GM12878 (cell line): Measurements from ENCODE around the gene SCLY. TPM values are rescaled to one million over a fixed set of nuclear protein-coding genes. Genes with fewer than 3 reads are reported as not detected.

Experiments
- CHD2 ChIP-seq: IDR thresholded peaks from 2 replicates; pipeline ENCODE4 v1.6.1; 2011; ENCODE audit warnings: low read depth, low read length, improper control_type of control experiment, borderline replicate concordance
- HCFC1 ChIP-seq: fragments of 150-350 bp; IDR thresholded peaks from 2 replicates; pipeline ENCODE4 v1.6.1; 2014; ENCODE audit warnings: low read length
- SUPT20H ChIP-seq: IDR thresholded peaks from 2 replicates; pipeline ENCODE4 v1.6.1; 2011; ENCODE audit warnings: low read depth, mild to moderate bottlenecking, low read length, moderate library complexity, borderline replicate concordance; ENCODE audit not compliant: control insufficient read depth
- TCF7 ChIP-seq: IDR thresholded peaks from 2 replicates; pipeline ENCODE4 v1.6.1; 2014; ENCODE audit warnings: antibody characterized with exemption, borderline replicate concordance
- polyA plus RNA-seq, 11 experiments: library from polyadenylated mRNA; depleted of rRNA in 4 of 11; unstranded in 6 of 11; stranded (reverse) in 5 of 11; fragments of >200 nt; fragmentation: Nextera tagmentation in 4 of 11; fragmentation: Illumina TruSeq in 1 of 11; extraction: Ambion mirVana in 4 of 11; extraction: Trizol in 1 of 11; gene quantifications; 1 replicate in 1 of 11; 2 replicates in 10 of 11; pipeline versions ENCODE4 v1.2.1 to v1.2.3, GENCODE V29; 2011 to 2016; ENCODE audit warnings: inconsistent platforms in 2 of 11, missing spikeins in 2 of 11, low read depth in 1 of 11
- total RNA-seq, 4 experiments: library from RNA; depleted of rRNA in 3 of 4; stranded (reverse); fragments of >200 nt in 3 of 4; fragmentation: Illumina TruSeq in 1 of 4; extraction: Trizol in 1 of 4; gene quantifications; 2 replicates each; pipeline versions ENCODE4 v1.2.1 to v1.2.3, GENCODE V29; 2013 to 2021
- TF ChIP-seq, protein P1 (sequence below): fragments of 450-650 bp; IDR thresholded peaks from 2 replicates; pipeline ENCODE4 v1.6.1; 2017; ENCODE audit warnings: mild to moderate bottlenecking, moderate library complexity
- TF ChIP-seq, protein P2 (sequence below): fragments of 450-650 bp; IDR thresholded peaks from 2 replicates; pipeline ENCODE4 v1.6.1; 2017; ENCODE audit warnings: mild to moderate bottlenecking

The SCLY gene
- total and polyA plus RNA-seq, 10 of the 15 experiments (the other 5 are each of a cell fraction or from before 2014, with no cell fraction given) = 3.3 to 49.1 (median 32.3) TPM

DNA sequence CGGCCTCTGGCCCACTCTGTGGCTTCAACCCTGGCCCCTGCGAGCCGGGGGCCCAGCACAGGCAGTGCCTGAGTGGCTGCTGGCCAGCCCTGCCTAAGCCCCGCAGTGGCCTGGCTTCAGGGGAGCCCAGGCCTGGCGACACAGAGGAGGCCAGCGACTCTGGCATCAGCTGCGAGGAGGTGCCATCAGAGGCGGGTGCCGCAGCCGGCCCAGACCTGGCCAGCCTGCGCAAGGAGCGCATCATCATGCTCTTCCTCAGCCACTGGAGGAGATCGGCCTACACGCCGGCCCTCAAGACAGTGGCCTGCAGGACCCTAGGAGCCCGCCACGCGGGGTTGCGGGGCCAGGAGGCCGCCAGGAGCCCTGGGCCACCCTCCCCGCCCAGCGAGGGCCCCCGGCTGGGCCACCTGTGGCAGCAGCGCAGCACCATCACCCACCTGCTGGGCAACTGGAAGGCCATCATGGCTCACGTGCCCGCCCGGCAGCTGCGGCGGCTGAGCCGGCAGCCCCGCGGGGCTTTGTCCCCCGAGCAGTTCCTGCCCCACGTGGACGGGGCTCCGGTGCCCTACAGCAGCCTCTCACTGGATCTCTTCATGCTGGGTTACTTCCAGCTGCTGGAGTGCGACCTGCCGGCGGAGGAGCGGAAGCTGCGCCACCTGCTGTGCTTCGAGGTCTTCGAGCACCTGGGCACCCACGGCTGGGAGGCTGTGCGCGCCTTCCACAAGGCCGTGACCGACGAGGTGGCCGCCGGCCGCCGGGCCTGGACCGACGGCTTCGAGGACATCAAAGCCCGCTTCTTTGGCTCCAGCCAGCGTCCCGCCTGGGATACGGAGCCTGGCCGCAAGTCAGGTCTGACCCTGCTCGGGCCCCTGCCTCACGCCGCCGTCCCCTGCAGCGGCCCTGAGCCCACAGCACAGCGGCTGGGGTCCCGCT, 70.2 kb downstream of the SCLY start (continued):
- TF ChIP-seq, protein P1, sequence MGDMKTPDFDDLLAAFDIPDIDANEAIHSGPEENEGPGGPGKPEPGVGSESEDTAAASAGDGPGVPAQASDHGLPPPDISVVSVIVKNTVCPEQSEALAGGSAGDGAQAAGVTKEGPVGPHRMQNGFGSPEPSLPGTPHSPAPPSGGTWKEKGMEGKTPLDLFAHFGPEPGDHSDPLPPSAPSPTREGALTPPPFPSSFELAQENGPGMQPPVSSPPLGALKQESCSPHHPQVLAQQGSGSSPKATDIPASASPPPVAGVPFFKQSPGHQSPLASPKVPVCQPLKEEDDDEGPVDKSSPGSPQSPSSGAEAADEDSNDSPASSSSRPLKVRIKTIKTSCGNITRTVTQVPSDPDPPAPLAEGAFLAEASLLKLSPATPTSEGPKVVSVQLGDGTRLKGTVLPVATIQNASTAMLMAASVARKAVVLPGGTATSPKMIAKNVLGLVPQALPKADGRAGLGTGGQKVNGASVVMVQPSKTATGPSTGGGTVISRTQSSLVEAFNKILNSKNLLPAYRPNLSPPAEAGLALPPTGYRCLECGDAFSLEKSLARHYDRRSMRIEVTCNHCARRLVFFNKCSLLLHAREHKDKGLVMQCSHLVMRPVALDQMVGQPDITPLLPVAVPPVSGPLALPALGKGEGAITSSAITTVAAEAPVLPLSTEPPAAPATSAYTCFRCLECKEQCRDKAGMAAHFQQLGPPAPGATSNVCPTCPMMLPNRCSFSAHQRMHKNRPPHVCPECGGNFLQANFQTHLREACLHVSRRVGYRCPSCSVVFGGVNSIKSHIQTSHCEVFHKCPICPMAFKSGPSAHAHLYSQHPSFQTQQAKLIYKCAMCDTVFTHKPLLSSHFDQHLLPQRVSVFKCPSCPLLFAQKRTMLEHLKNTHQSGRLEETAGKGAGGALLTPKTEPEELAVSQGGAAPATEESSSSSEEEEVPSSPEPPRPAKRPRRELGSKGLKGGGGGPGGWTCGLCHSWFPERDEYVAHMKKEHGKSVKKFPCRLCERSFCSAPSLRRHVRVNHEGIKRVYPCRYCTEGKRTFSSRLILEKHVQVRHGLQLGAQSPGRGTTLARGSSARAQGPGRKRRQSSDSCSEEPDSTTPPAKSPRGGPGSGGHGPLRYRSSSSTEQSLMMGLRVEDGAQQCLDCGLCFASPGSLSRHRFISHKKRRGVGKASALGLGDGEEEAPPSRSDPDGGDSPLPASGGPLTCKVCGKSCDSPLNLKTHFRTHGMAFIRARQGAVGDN = no peak
- TF ChIP-seq, protein P2, sequence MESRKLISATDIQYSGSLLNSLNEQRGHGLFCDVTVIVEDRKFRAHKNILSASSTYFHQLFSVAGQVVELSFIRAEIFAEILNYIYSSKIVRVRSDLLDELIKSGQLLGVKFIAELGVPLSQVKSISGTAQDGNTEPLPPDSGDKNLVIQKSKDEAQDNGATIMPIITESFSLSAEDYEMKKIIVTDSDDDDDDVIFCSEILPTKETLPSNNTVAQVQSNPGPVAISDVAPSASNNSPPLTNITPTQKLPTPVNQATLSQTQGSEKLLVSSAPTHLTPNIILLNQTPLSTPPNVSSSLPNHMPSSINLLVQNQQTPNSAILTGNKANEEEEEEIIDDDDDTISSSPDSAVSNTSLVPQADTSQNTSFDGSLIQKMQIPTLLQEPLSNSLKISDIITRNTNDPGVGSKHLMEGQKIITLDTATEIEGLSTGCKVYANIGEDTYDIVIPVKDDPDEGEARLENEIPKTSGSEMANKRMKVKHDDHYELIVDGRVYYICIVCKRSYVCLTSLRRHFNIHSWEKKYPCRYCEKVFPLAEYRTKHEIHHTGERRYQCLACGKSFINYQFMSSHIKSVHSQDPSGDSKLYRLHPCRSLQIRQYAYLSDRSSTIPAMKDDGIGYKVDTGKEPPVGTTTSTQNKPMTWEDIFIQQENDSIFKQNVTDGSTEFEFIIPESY = no peak
- TF ChIP-seq TCF7 (no peak), CHD2 (no peak), HCFC1 (no peak), SUPT20H (no peak)
- TF ChIP-seq, all 136 proteins: peak for 0
